GM12874 (cell line): ENCODE results near the gene ZNF24.

ENCODE experiments used
- TF ChIP-seq, protein P1 (sequence below): IDR thresholded peaks from 2 replicates; pipeline ENCODE4 v1.5.1; 2011; ENCODE audit warnings: low read depth, mild to moderate bottlenecking, control low read depth, low read length, moderate library complexity; ENCODE audit not compliant: insufficient read depth

The ZNF24 gene

DNA sequence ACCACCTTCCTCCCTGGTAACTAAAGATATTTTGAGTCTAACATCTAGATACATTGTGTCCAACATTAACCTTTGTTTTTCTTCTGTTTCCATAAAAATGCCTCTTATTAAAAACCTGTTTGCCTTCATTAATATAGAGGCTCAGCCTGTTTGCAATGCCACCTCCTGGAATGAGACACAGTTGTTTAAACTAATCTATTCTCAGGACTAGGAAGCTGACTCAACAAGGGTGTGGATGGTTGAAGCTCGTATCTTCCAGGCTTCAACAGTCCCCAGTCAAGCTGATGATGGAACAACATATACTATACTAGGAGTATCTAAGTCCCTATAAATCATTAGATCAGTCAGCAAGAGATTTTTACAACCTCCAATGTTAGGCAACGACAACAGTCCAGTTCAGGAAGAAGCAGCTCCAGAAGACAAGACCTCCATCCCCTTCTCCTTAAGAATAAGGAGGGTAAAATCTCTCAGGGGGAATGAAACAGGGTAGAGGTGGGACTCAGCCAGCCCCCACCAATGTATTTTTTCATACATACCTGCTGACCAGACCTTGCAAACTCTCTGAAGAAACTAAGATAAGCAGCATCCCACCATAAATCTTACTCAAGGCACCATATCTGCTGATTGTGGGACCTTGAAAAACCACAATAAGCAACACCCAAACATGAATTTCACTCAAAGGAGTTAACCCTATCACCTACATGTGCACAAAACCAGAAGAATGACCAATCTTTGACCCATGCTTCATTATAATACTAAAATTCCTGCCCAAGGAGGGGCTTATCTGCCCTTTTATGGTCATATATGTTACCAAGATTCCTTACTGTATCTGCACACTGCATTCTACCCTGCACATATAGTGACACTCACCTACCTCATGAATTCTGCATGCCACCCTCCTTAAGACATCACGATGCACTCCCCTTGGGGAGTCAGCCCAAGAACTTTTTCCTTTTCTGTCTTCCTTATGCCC, 21.4 kb downstream of the ZNF24 start:
- TF ChIP-seq, protein P1, sequence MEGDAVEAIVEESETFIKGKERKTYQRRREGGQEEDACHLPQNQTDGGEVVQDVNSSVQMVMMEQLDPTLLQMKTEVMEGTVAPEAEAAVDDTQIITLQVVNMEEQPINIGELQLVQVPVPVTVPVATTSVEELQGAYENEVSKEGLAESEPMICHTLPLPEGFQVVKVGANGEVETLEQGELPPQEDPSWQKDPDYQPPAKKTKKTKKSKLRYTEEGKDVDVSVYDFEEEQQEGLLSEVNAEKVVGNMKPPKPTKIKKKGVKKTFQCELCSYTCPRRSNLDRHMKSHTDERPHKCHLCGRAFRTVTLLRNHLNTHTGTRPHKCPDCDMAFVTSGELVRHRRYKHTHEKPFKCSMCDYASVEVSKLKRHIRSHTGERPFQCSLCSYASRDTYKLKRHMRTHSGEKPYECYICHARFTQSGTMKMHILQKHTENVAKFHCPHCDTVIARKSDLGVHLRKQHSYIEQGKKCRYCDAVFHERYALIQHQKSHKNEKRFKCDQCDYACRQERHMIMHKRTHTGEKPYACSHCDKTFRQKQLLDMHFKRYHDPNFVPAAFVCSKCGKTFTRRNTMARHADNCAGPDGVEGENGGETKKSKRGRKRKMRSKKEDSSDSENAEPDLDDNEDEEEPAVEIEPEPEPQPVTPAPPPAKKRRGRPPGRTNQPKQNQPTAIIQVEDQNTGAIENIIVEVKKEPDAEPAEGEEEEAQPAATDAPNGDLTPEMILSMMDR, result no peak

DNA sequence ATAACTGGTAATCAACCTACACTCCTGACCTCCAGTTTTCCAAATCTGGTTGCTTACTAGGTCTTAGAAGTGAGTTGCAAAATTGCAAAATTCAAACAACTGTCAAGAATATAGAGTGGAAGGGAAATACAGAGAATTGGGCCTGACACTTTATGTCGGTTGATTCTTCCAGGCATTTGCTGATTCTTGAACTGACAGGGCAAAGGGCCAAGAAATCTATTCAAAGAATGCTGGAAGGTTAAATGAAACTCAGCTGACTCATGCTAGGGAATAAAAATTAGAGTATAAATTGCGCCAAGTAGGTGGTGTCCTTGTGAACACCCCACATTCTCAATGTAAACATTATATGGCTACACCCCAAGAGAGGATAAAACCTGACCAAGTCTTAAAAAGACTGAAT, 32.7 kb downstream of the ZNF24 start:
- TF ChIP-seq, protein P1, result no peak

DNA sequence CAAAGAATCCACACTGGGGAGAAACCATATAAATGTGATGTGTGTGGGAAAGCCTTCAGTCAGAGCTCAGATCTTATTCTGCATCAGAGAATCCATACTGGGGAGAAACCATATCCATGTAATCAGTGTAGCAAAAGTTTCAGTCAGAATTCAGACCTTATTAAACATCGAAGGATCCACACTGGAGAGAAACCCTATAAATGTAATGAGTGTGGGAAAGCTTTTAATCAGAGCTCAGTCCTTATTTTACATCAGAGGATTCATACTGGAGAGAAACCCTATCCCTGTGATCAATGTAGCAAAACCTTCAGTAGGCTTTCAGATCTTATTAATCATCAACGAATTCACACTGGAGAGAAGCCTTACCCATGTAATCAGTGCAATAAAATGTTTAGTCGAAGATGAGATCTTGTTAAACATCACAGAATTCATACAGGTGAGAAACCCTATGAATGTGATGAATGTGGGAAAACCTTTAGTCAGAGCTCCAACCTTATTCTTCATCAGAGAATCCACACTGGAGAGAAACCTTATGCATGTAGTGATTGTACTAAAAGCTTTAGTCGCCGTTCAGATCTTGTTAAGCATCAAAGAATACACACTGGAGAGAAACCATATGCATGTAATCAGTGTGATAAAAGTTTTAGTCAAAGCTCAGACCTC, 37.5 kb downstream of the ZNF24 start:
- TF ChIP-seq, protein P1, result no peak

DNA sequence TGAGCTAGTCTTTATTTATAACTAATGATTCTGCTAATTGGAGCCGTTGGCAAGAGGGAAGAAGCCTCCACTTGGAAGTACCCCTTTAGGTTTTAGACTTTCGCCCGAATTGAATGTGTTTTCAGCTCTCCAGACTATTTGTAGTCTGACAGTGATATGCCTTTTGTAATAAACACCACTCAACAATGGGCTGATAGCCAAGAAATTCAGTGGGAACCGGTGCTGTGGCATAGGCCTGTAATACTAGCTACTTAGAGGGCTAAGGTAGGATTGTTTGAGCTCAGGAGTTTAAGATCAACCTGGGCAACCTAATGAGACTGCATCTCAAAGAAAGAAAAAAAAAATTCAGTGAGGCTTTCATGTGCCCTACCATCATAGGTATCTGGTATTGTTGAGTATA, 40.6 kb downstream of the ZNF24 start:
- TF ChIP-seq, protein P1, result no peak

DNA sequence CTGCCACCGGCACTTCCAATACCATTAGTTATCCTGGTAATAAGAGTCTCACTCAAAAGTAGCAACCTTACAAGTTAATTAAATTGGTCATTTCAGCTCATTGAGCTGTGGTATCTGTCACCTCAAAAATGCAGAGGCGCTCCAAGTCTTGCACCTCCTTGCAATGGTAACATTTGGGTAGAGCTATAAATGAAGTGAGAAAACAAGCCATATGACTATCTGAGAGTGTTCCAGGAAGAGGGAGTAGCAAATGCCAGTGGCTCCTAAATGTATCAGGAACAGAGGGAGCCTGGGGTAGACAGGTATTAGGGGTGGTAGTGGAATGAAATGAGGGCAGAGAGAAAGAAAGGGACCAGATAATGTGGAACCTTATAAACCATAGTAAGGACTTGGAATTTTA, 48.2 kb downstream of the ZNF24 start:
- TF ChIP-seq, protein P1, result no peak

DNA sequence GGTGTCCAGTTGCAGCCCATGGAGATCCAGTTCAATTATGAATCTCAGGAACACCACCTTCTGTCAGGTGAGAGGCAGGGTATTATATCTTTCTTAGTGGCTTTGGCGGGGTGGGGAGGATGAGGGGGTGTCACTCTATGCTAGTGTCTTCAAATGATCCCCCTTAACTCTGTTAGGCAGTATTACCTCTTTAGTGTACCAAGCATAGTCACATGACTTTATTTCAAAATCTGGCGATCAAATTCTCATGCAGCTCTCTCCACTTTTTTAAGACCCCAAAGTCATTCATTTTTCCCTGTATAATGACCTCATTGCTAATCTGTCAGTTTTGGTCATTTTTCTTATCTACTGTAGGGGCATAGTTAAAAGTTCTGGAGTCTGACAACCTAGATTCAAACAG, 53.1 kb downstream of the ZNF24 start:
- TF ChIP-seq, protein P1, result no peak

DNA sequence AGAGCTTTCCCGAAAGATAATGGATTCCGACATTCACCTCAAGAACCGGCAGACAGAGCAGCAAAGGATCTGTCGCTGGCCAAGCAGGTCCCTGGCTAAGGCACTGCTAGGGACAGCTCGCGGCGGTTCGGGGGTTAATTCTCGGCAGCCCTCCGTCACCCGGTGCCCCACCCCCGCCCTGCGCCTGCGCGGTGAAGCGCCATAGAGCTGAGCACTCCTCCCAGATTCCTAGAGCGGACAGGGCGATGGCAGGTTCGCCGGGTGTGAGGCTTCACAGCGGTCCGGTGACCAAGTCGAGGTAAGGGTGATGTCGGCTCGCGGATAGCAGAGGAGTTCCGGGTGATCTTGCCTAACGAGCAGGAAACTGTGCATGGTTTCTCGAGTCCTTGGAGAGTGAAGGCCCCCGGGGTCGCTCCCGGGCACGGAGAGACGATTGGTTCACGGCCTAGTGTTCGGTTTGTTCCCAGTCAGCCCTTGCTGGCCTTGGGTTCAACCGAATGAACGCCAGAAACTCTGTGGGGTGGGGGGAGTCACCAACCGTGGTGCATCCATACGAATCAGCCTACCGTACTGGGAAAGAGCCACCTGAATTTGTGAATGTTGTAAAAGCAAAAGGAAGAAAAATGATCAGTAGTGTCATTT, 54.0 kb downstream of the ZNF24 start, which contains the start of gene ZSCAN30:
TSS of gene ZSCAN30 (minus strand) at position 136 of the 642 bp plus-strand sequence. CDS start 25,877 bp downstream, outside the sequence.
- TF ChIP-seq, protein P1, result no peak
